ENCODE measurements around the gene PPP1R3D. TPM values are rescaled to one million over a fixed set of nuclear protein-coding genes. Genes with fewer than 3 reads are reported as not detected.

Gene PPP1R3D
- total and polyA plus RNA-seq, 2 of the 8 experiments (the other 6 are each of a cell fraction or from before 2014, with no cell fraction given) = 1.4 to 3.9 TPM

DNA sequence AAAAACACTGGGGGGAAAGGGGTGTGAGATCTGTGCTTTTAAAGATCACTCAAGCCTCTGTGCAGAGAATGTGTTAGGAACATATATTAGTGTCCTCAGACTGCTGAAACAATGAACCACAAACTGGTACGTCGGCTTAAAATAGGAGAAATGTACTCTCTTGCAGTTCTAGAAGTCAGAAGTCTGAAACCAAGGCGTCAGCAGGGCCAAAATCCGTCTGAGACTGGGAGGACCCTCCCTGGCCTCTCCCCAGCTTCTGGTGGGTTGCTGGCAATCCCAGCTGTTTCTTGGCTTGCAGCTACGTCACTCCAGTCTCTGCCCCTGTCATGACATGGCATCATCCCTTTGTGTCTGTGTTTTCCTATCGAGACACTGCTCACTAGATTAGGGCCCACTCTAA is 22.1 kb upstream of the PPP1R3D start (continued):
- TF ChIP-seq RNF2 (IDR thresholded peaks at IDR 0.05; ENCODE audit: borderline replicate concordance, low read depth, low read length, missing control alignments, poor library complexity, severe bottlenecking) = no peak
- TF ChIP-seq SP4 (IDR thresholded peaks at IDR 0.05; ENCODE audit: low read length) = no peak
- TF ChIP-seq KDM4A (IDR thresholded peaks at IDR 0.05; ENCODE audit: low read depth, low read length, severe bottlenecking) = no peak
- TF ChIP-seq RFX5 (IDR thresholded peaks at IDR 0.05; ENCODE audit: borderline replicate concordance, low read depth, low read length) = no peak
- TF ChIP-seq CTBP2 (IDR thresholded peaks at IDR 0.05; ENCODE audit: borderline replicate concordance, insufficient read depth, insufficient read length, low read length) = no peak

Data from H1 (cell line).